Neural cell (in vitro differentiated cells): ENCODE data around the gene ZFYVE1.

Source experiments
- CTCF ChIP-seq: fragments of 450-650 bp; IDR thresholded peaks from 2 replicates; pipeline ENCODE4 v1.5.1; 2014; ENCODE audit warnings: antibody characterized with exemption, mild to moderate bottlenecking, moderate library complexity; ENCODE audit not compliant: poor library complexity, severe bottlenecking
- EP300 ChIP-seq: fragments of 450-650 bp; conservative IDR thresholded peaks from 2 replicates; pipeline ENCODE4 v1.6.1; 2014; ENCODE audit warnings: antibody characterized with exemption, mild to moderate bottlenecking, moderate library complexity; ENCODE audit not compliant: poor library complexity, severe bottlenecking
- POLR2AphosphoS5 ChIP-seq: IDR thresholded peaks from 2 replicates; pipeline ENCODE4 v1.6.1; 2012
- RAD21 ChIP-seq: fragments of 450-650 bp; conservative IDR thresholded peaks from 2 replicates; pipeline ENCODE4 v1.6.1; 2014; ENCODE audit warnings: antibody characterized with exemption, mild to moderate bottlenecking, moderate library complexity
- REST ChIP-seq: IDR thresholded peaks from 2 replicates; pipeline ENCODE4 v1.6.1; 2012; ENCODE audit warnings: borderline replicate concordance

GRCh38 chr14:72970058-72970630, 56.8 kb downstream of the ZFYVE1 start:
- no peak for TF ChIP-seq POLR2AphosphoS5
- TF ChIP-seq EP300, result no peak
- TF ChIP-seq RAD21, result no peak
- no peak for TF ChIP-seq CTCF
- TF ChIP-seq REST, result no peak
